Right lobe of liver (tissue), 4 donors: Measurements from ENCODE around the gene PIK3R4.

Source experiments
- POLR2A ChIP-seq: fragments of 450-650 bp; IDR thresholded peaks from one replicate; pipeline ENCODE4 v1.6.1; 2017; ENCODE audit warnings: antibody characterized with exemption, mild to moderate bottlenecking
- TF ChIP-seq, protein P1 (sequence below), 4 donors: fragments of 200-600 bp in 3 of 4; fragments of 450-650 bp in 1 of 4; IDR thresholded peaks; one replicate each; pipeline versions ENCODE4 v1.5.1 to v1.8.0; 2016 to 2022; ENCODE audit warnings: antibody characterized with exemption in 4 of 4, mild to moderate bottlenecking in 2 of 4
- donor health status: DM: no; HTN: no; CAD: no.
- donor health status: DM: no; HTN: no; CAD: no.
- donor health status: DM: no; HTN: yes; CAD: no.

- TF ChIP-seq, protein P1, sequence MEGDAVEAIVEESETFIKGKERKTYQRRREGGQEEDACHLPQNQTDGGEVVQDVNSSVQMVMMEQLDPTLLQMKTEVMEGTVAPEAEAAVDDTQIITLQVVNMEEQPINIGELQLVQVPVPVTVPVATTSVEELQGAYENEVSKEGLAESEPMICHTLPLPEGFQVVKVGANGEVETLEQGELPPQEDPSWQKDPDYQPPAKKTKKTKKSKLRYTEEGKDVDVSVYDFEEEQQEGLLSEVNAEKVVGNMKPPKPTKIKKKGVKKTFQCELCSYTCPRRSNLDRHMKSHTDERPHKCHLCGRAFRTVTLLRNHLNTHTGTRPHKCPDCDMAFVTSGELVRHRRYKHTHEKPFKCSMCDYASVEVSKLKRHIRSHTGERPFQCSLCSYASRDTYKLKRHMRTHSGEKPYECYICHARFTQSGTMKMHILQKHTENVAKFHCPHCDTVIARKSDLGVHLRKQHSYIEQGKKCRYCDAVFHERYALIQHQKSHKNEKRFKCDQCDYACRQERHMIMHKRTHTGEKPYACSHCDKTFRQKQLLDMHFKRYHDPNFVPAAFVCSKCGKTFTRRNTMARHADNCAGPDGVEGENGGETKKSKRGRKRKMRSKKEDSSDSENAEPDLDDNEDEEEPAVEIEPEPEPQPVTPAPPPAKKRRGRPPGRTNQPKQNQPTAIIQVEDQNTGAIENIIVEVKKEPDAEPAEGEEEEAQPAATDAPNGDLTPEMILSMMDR (IDR thresholded peaks at IDR 0.05), result no peak
- no peak for TF ChIP-seq POLR2A
Measured at GRCh38 chr3:130711565-130712324, 34.9 kb downstream of the PIK3R4 start.
